ENCODE results near the gene PLXNA4. TPM values are rescaled to one million over a fixed set of nuclear protein-coding genes. Genes with fewer than 3 reads are reported as not detected.
A peak's percentile ranks its signal among the peaks of the same experiment; 100 is the strongest.

PLXNA4 gene
- total RNA-seq, 4 donors from 2014 or later = 0.31 to 0.66 (median 0.43) TPM

DNA sequence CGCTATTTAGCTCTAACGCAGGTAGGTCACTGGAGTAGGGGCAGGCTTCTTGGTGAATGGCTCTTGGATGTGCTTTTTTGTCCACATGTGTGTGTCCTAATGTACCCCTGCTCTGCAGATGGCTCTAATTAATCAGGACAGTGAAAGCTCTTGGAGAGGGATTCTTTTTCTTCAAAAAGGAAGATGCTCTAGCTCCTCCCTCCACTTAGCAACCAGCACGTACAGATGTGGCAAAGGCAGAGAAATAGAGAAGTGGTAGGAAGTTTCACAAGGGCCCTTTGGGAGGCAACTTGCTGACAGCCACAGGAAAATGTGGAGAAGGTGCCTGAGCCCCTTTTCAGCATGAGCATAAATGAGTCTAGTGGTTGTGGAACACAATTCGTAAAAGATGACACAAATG lies 221.7 kb downstream of the PLXNA4 start:
- Histone ChIP-seq H3K27me3 (peaks cover 0 to 6% (median 0%) of the 10 kb centered on the region in 3 donors), H3K4me1 (peaks cover 0 to 10% of the 10 kb centered on the region in 2 donors), H3K9me3 (no peaks in the 10 kb centered on the region), H3K27ac (no peak overlapping the region), H3K4me3 (no peak overlapping the region), H3K36me3 (no peaks in the 10 kb centered on the region)
- DNase-seq (no peak), ATAC-seq (no peak)
- intact Hi-C loops (cut with DNase I; ENCODE audit: low total_unique reads) = no loop called here
- TF ChIP-seq, protein P1, sequence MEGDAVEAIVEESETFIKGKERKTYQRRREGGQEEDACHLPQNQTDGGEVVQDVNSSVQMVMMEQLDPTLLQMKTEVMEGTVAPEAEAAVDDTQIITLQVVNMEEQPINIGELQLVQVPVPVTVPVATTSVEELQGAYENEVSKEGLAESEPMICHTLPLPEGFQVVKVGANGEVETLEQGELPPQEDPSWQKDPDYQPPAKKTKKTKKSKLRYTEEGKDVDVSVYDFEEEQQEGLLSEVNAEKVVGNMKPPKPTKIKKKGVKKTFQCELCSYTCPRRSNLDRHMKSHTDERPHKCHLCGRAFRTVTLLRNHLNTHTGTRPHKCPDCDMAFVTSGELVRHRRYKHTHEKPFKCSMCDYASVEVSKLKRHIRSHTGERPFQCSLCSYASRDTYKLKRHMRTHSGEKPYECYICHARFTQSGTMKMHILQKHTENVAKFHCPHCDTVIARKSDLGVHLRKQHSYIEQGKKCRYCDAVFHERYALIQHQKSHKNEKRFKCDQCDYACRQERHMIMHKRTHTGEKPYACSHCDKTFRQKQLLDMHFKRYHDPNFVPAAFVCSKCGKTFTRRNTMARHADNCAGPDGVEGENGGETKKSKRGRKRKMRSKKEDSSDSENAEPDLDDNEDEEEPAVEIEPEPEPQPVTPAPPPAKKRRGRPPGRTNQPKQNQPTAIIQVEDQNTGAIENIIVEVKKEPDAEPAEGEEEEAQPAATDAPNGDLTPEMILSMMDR (IDR thresholded peaks at IDR 0.05 in 4 of 5, conservative IDR thresholded peaks at IDR 0.05 in 1 of 5) = no peak
- no peak for TF ChIP-seq POLR2A (IDR thresholded peaks at IDR 0.05)
- in situ Hi-C loops (cut with MboI; ENCODE audit: low sequenced_read_pairs in 4 of 4) = no loop called here

DNA sequence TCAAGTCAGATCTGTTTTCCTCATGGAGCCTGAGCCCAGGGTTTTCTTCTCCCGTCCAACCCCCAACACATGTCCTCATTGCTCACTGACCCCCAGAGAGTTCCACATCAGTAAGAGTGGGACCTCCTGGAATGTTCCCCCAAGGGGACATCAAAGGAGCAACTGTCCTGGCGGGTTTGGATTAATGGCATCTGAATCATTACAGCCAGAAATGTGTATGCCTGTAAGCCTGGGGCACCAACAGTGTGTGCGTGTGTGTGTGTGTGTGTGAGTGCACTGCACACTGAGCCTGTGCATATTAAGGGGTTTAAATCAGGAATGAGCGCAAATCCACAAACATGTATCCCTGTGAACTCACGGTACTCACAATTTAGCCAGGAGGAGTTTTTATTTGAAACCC lies 222.3 kb downstream of the PLXNA4 start:
- H3K9me3 ChIP-seq = no peaks in the 10 kb centered on the region
- no peak for DNase-seq
- ATAC-seq = no peak
- no peak overlapping the region for H3K27ac ChIP-seq
- peaks cover 0 to 10% of the 10 kb centered on the region in 2 donors for H3K4me1 ChIP-seq
- H3K4me3 ChIP-seq = no peak overlapping the region
- intact Hi-C loops (cut with DNase I; ENCODE audit: low total_unique reads) = no loop called here
- H3K36me3 ChIP-seq = no peaks in the 10 kb centered on the region
- peaks cover 0 to 6% (median 0%) of the 10 kb centered on the region in 3 donors for H3K27me3 ChIP-seq
- TF ChIP-seq POLR2A (IDR thresholded peaks at IDR 0.05) = no peak
- TF ChIP-seq, protein P1 (IDR thresholded peaks at IDR 0.05 in 4 of 5, conservative IDR thresholded peaks at IDR 0.05 in 1 of 5) = no peak
- in situ Hi-C loops (cut with MboI; ENCODE audit: low sequenced_read_pairs in 4 of 4) = no loop called here

DNA sequence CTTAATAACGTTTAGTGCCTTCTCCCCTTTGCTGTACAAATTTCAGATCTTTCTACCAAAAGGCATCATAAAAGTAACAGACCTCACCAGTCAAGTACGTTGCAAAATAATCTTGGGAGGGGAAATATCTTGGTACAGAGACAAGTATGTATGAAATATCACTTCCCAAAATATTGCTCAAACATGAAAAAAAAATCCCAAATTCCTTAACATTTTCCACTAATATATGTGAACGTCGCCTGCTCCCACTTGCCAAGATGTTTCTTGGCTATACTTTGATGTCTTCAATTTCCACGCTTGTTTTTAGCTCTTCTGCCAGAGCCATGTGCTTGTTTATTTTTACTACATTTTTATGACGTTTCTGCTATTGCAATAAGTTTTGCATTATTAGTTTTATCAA lies 223.5 kb downstream of the PLXNA4 start:
- Histone ChIP-seq H3K4me3 (no peak overlapping the region), H3K27ac (no peak overlapping the region), H3K36me3 (no peaks in the 10 kb centered on the region), H3K27me3 (peaks cover 0 to 6% (median 0%) of the 10 kb centered on the region in 3 donors), H3K4me1 (peaks cover 0 to 14% of the 10 kb centered on the region in 2 donors), H3K9me3 (no peaks in the 10 kb centered on the region)
- DNase-seq (no peak), ATAC-seq (peak; percentile 48 to 57)
- intact Hi-C loops (cut with DNase I; ENCODE audit: low total_unique reads) = no loop called here
- TF ChIP-seq POLR2A (IDR thresholded peaks at IDR 0.05) = no peak
- TF ChIP-seq, protein P1 (IDR thresholded peaks at IDR 0.05 in 4 of 5, conservative IDR thresholded peaks at IDR 0.05 in 1 of 5) = no peak
- in situ Hi-C loops (cut with MboI; ENCODE audit: low sequenced_read_pairs in 4 of 4) = no loop called here

DNA sequence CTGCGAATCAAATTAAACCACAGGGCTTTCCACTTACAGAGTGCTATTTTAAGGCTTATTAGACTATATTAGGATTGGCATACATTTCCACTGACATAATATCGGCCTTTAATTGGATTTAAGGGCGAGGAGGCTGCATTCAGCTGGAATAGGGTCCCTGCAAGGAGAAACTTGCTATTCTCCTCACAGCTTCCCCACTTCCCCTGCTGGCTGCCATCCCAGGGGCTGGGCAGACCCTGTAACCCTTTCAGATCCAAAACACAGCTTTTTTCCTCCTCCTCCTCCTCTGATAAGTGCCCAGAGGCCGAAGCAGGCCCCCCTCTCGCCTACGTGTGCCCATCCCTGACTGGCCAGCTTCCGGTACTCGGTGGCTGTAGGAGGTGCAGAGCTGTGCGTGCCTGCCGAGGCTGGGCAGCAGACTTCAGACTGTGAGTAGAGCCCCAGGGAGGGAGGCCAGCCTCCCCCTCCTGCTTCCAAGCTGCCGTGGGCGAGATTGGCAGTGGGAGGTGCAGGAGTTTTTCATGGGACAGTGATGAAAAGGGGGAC lies 224.2 kb downstream of the PLXNA4 start:
- no peaks in the 10 kb centered on the region for H3K9me3 ChIP-seq
- in situ Hi-C loops (cut with MboI; ENCODE audit: low sequenced_read_pairs in 4 of 4) (no loop called here), intact Hi-C loops (cut with DNase I; ENCODE audit: low total_unique reads) (no loop called here)
- ATAC-seq (no peak), DNase-seq (no peak)
- peaks cover 0 to 6% (median 0%) of the 10 kb centered on the region in 3 donors for H3K27me3 ChIP-seq
- peaks cover 0 to 14% of the 10 kb centered on the region in 2 donors for H3K4me1 ChIP-seq
- H3K27ac ChIP-seq = no peak overlapping the region
- TF ChIP-seq, protein P1 (IDR thresholded peaks at IDR 0.05 in 4 of 5, conservative IDR thresholded peaks at IDR 0.05 in 1 of 5) = no peak
- TF ChIP-seq POLR2A (IDR thresholded peaks at IDR 0.05) = no peak
- no peak overlapping the region for H3K4me3 ChIP-seq
- H3K36me3 ChIP-seq = no peaks in the 10 kb centered on the region

DNA sequence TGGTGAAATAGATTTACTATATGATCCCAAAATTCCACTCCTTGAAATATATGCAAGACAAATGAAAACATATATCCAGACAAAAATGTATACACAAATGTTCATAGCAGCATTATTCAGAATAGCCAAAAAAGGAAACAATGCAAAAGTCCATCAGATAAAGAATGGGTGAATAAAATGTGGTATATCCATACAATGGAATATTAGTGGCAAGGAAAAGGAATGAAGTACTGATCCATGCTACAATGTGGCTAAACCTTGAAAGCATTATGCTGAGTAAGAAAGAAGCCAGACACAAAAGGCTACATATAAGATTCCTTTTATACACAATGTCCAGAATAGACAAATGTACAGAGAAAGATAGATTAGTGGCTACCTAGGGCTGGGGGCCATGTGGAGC lies 225.5 kb downstream of the PLXNA4 start:
- TF ChIP-seq POLR2A (IDR thresholded peaks at IDR 0.05) = no peak
- TF ChIP-seq, protein P1 (IDR thresholded peaks at IDR 0.05 in 4 of 5, conservative IDR thresholded peaks at IDR 0.05 in 1 of 5) = no peak
- intact Hi-C loops (cut with DNase I; ENCODE audit: low total_unique reads) = no loop called here
- Histone ChIP-seq H3K9me3 (no peaks in the 10 kb centered on the region), H3K4me1 (peaks cover 0 to 14% of the 10 kb centered on the region in 2 donors), H3K4me3 (no peak overlapping the region), H3K27ac (no peak overlapping the region), H3K27me3 (peaks cover 0 to 6% (median 0%) of the 10 kb centered on the region in 3 donors), H3K36me3 (no peaks in the 10 kb centered on the region)
- ATAC-seq (no peak), DNase-seq (no peak)
- in situ Hi-C loops (cut with MboI; ENCODE audit: low sequenced_read_pairs in 4 of 4) = no loop called here
